ENCODE results near the gene GAR1.
"Not testable (repeated sequence)": the region's sequence is repeated elsewhere in the genome, so short reads cannot be mapped to it uniquely, and the experiment has no call there.

GAR1 gene

DNA sequence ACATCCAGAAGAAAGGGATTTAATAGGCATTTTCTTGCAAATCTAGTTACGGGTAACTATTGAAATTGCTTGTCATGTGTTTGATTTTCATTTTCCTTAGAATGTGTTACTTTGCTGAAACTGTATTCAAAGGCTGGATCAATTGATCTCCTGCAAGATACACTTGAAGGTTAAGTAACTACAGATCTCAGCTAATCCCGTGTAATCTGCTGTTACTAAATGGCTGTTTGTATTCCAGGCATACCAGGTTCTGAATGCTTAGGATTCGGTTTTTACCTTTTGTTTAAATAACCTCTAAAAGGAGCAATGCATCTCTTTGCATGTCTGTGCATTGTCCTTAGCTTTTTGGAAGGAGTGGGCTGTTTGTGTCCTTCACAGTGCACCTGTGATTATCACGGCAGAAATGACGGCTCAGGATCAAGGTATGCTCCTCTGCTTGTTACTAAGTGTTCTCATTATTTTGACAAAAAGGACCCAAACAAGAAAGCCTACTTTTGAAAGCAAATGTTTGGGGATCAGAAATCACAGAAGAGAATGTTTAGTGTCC lies 32.4 kb downstream of the GAR1 start, which contains the start of gene LRIT3:
LRIT3 (plus strand) TSS at position 212 of the 547 bp plus-strand sequence; CDS start at position 307, 95 bp downstream.
- DNase-seq, result no peak

DNA sequence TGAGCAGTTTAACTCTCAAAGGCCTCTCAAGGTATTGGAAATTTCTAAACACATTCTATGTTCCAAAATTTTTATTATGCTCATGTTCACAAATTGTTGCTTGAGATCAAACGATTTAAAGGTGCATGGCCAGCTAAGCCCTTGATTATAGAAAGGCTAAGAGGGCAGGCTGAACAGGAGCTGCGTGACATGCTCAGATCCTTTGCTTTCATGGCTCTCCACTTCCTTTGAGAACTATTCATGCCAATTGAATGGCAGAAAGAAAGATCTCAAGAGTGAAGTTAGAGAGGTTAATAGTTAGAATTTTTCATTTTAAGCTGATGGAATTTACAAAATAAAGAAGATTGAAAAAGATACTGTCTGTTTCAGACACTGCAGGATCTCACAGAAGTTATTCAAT lies 32.9 kb downstream of the GAR1 start:
- DNase-seq, result no peak

DNA sequence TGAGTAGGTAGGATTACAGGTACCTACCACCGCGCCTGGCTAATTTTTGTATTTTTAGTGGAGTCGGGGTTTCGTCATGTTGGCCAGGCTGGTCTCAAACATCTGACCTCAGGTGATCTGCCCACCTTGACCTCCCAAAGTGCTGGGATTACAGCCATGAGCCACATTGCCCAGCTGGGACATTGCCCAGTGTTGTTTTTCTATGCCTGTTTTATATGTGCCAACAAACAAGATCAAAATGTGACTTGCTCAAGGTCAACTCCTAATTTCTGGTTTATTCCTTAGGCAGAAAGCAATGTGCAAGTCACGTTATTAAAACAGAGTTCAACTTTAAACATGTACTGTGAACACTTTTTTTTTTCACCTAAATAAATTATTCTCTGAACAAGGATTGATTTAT lies 35.0 kb downstream of the GAR1 start:
- no peak for DNase-seq

DNA sequence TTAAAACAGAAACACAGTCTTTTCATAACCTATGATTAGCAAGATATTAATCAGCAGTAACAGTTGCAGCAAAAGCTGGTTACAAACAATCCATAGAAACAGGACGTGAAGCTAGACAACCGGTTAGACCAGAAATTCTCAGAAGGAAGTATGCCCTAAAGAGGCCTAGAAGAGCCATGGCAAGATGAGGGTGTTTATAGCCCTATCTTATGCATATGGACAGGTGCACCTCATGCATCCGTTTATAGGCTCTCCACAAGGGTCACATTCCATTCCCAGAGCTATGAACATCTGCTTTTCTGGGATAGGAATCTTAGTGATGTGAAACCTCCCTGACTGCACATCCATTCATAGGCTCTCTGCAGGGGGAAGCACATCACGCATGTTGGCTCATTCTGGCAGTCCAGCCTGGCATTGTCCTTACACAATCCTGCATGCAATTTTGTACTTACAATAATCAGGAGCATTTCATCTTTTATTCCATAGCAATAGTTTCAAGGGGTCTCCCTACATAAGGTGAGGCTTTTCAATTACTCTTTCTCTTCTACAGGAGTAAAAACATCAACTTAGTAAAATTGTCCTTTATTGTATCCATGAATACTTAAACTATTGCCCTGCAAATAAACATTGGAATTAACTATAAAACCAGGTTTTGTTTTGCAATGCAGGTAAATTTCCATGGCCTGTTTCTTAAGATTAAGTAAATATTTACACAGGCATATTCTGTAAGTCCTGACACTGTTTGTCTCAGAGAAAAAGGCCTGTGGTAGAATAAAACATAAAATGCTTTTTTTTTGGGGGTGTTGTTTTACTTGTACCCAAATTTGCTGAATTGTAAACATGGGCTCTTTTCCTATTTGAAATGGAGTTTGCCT lies 44.1 kb downstream of the GAR1 start:
- not testable (repeated sequence) for DNase-seq

GRCh38 chr4:109861271-109861670 lies 45.7 kb downstream of the GAR1 start:
- no peak for DNase-seq

GRCh38 chr4:109861916-109862511 lies 46.5 kb downstream of the GAR1 start:
- no peak for DNase-seq

- no peak for DNase-seq
These were observed 48.6 kb downstream of the GAR1 start for GRCh38 chr4:109864134-109864533.

- DNase-seq, result no peak
These were observed 54.5 kb downstream of the GAR1 start for GRCh38 chr4:109870061-109870460.

GRCh38 chr4:109872065-109872464 lies 56.5 kb downstream of the GAR1 start:
- DNase-seq, result no peak

GRCh38 chr4:109872950-109873656 lies 57.5 kb downstream of the GAR1 start:
- DNase-seq, result no peak

- DNase-seq, result no peak
These were observed 58.4 kb downstream of the GAR1 start for GRCh38 chr4:109873791-109874514.

All from NCI-H526 treated with DMSO at 0.1 percent for 48 hours (cell line).